Neural cell (in vitro differentiated cells): ENCODE measurements around the gene TSPAN18. TPM values are rescaled to one million over a fixed set of nuclear protein-coding genes. Genes with fewer than 3 reads are reported as not detected.

Experiments used
- H2AFZ ChIP-seq: fragments of 200-600, 300-800 bp; sonication (generic), shearing (Covaris generic); 2 replicates; pipeline ENCODE4 v1.6.0; 2014; ENCODE audit warnings: low read depth, mild to moderate bottlenecking, antibody characterized with exemption, low read length, moderate library complexity
- H3F3A ChIP-seq: fragments of 200-600 bp; shearing (Covaris generic); 2 replicates; pipeline ENCODE4 v1.6.1; 2016; ENCODE audit warnings: mild to moderate bottlenecking, moderate library complexity, mixed read lengths, antibody characterized with exemption, low read length; ENCODE audit not compliant: insufficient read depth, poor library complexity, severe bottlenecking
- H3K27ac ChIP-seq: fragments of 200-600, 300-800 bp; sonication (generic), shearing (Covaris generic); 2 replicates; pipeline ENCODE4 v1.5.1; 2014; ENCODE audit warnings: mild to moderate bottlenecking, low read length, moderate library complexity
- H3K27me3 ChIP-seq: fragments of 300-800, 200-600 bp; sonication (generic), shearing (Covaris generic); 2 replicates; pipeline ENCODE4 v1.6.0; 2014; ENCODE audit warnings: mild to moderate bottlenecking, low read depth, low read length, moderate library complexity; ENCODE audit not compliant: insufficient read depth
- H3K36me3 ChIP-seq: fragments of 300-800, 200-600 bp; sonication (generic), shearing (Covaris generic); 2 replicates; pipeline ENCODE4 v1.5.1; 2014; ENCODE audit warnings: mild to moderate bottlenecking, antibody characterized with exemption, low read length, moderate library complexity; ENCODE audit not compliant: insufficient read depth
- H3K4me2 ChIP-seq: fragments of 300-800, 200-600 bp; sonication (generic), shearing (Covaris generic); 2 replicates; pipeline ENCODE4 v1.6.0; 2014; ENCODE audit warnings: mild to moderate bottlenecking, low read length
- H3K4me3 ChIP-seq: fragments of 300-800, 200-600 bp; sonication (generic), shearing (Covaris generic); 2 replicates; pipeline ENCODE4 v1.5.1; 2014; ENCODE audit warnings: mild to moderate bottlenecking, low read length, moderate library complexity
- H3K79me2 ChIP-seq: fragments of 200-600 bp; shearing (Covaris generic); replicated peaks from 2 replicates; pipeline ENCODE4 v1.6.0; 2014; ENCODE audit warnings: mild to moderate bottlenecking, low read length, moderate library complexity; ENCODE audit not compliant: insufficient read depth
- H3K9ac ChIP-seq: fragments of 300-800, 200-600 bp; sonication (generic), shearing (Covaris generic); 2 replicates; pipeline ENCODE4 v1.6.1; 2016; ENCODE audit warnings: mild to moderate bottlenecking, low read length, mixed read lengths
- H3K9me2 ChIP-seq: fragments of 200-600 bp; shearing (Covaris generic); 2 replicates; pipeline ENCODE4 v1.6.1; 2016; ENCODE audit warnings: mild to moderate bottlenecking, low read length, mixed read lengths; ENCODE audit not compliant: insufficient read depth
- H3K9me3 ChIP-seq: fragments of 200-600, 300-800 bp; sonication (generic), shearing (Covaris generic); 2 replicates; pipeline ENCODE4 v1.6.1; 2016; ENCODE audit warnings: mild to moderate bottlenecking, mixed run types, low read length, moderate library complexity, mixed read lengths
- H4K20me1 ChIP-seq: fragments of 200-600 bp; shearing (Covaris generic); 2 replicates; pipeline ENCODE4 v1.6.1; 2016; ENCODE audit warnings: mild to moderate bottlenecking, mixed run types; ENCODE audit not compliant: insufficient read depth
- EP300 ChIP-seq: fragments of 450-650 bp; conservative IDR thresholded peaks from 2 replicates; pipeline ENCODE4 v1.6.1; 2014; ENCODE audit warnings: antibody characterized with exemption, mild to moderate bottlenecking, moderate library complexity; ENCODE audit not compliant: poor library complexity, severe bottlenecking
- EZH2 ChIP-seq: fragments of 200-600, 300-800 bp; shearing (Covaris generic), sonication (generic); IDR thresholded peaks from 2 replicates; pipeline ENCODE4 v1.6.1; 2014; ENCODE audit warnings: antibody characterized with exemption, low read length, borderline replicate concordance, mild to moderate bottlenecking; ENCODE audit not compliant: insufficient read depth, poor library complexity, severe bottlenecking
- MXI1 ChIP-seq: fragments of 450-650 bp; conservative IDR thresholded peaks from 2 replicates; pipeline ENCODE4 v1.6.1; 2014; ENCODE audit warnings: antibody characterized with exemption, mild to moderate bottlenecking; ENCODE audit not compliant: poor library complexity, severe bottlenecking
- POLR2AphosphoS5 ChIP-seq: IDR thresholded peaks from 2 replicates; pipeline ENCODE4 v1.6.1; 2012
- RAD21 ChIP-seq: fragments of 450-650 bp; conservative IDR thresholded peaks from 2 replicates; pipeline ENCODE4 v1.6.1; 2014; ENCODE audit warnings: antibody characterized with exemption, mild to moderate bottlenecking, moderate library complexity
- SMC3 ChIP-seq: fragments of 450-650 bp; conservative IDR thresholded peaks from 2 replicates; pipeline ENCODE4 v1.6.1; 2014; ENCODE audit warnings: antibody characterized with exemption, mild to moderate bottlenecking, moderate library complexity; ENCODE audit not compliant: poor library complexity
- TAF1 ChIP-seq: IDR thresholded peaks from 2 replicates; pipeline ENCODE4 v1.6.1; 2012; ENCODE audit warnings: low read depth
- polyA plus RNA-seq: library from polyadenylated mRNA; depleted of rRNA; stranded (reverse); fragments of >200 nt; gene quantifications from 2 replicates; pipeline ENCODE4 v1.2.3, GENCODE V29; 2014
- TF ChIP-seq, protein P1 (sequence below): fragments of 450-650 bp; IDR thresholded peaks from 2 replicates; pipeline ENCODE4 v1.5.1; 2014; ENCODE audit warnings: antibody characterized with exemption, mild to moderate bottlenecking, moderate library complexity; ENCODE audit not compliant: poor library complexity, severe bottlenecking
- TF ChIP-seq, protein P2 (sequence below): IDR thresholded peaks from 2 replicates; pipeline ENCODE4 v1.6.1; 2012; ENCODE audit warnings: borderline replicate concordance

TSPAN18 gene
- polyA plus RNA-seq, 1 donor from 2014 or later = 8.4 TPM

DNA sequence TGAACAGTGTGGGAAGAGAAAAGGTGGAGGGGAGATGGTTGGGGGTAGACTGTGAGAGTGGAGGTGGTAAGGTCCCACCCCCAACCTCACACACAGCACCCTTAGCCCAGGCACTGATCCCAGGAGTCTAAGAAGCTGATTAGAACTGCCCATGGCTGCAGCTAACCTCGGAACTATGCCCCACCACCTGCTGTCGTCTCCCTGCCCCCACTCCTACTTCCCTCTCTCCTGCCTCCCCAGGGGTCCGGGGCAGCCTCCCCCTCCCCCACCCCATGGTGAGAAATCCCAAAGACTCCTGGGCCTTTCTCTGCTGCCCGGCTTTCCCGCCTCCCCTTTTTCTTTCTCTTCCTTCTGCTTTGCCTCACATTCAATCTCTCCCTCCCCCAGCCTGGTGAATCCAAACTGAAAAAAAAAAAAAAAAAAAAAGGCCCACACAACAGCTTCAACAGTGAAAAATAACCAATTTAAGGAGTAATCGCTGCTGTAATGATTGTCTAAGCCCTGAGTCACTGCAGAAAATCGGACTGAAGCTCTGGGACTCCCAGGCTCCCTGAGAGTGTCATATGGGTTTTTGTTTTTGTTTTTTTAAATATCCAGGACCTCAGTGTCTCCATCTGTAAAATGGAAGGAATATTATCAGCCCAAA lies 233.6 kb downstream of the TSPAN18 start:
- no peaks in the 10 kb centered on the region for H3K27me3 ChIP-seq
- H3K9me3 ChIP-seq = no peaks in the 10 kb centered on the region
- H3K9ac ChIP-seq = no peak overlapping the region
- no peaks in the 10 kb centered on the region for H3K36me3 ChIP-seq
- H3K9me2 ChIP-seq = no peaks in the 10 kb centered on the region
- H3K27ac ChIP-seq = no peak overlapping the region
- no peaks in the 10 kb centered on the region for H4K20me1 ChIP-seq
- no peaks in the 10 kb centered on the region for H3K79me2 ChIP-seq
- H3K4me3 ChIP-seq = no peak overlapping the region
- H2AFZ ChIP-seq = no peak overlapping the region
- TF ChIP-seq SMC3 (no peak), MXI1 (no peak), POLR2AphosphoS5 (no peak), EZH2 (no peak), EP300 (no peak), TAF1 (no peak), RAD21 (no peak)
- TF ChIP-seq, protein P1, sequence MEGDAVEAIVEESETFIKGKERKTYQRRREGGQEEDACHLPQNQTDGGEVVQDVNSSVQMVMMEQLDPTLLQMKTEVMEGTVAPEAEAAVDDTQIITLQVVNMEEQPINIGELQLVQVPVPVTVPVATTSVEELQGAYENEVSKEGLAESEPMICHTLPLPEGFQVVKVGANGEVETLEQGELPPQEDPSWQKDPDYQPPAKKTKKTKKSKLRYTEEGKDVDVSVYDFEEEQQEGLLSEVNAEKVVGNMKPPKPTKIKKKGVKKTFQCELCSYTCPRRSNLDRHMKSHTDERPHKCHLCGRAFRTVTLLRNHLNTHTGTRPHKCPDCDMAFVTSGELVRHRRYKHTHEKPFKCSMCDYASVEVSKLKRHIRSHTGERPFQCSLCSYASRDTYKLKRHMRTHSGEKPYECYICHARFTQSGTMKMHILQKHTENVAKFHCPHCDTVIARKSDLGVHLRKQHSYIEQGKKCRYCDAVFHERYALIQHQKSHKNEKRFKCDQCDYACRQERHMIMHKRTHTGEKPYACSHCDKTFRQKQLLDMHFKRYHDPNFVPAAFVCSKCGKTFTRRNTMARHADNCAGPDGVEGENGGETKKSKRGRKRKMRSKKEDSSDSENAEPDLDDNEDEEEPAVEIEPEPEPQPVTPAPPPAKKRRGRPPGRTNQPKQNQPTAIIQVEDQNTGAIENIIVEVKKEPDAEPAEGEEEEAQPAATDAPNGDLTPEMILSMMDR = no peak
- TF ChIP-seq, protein P2, sequence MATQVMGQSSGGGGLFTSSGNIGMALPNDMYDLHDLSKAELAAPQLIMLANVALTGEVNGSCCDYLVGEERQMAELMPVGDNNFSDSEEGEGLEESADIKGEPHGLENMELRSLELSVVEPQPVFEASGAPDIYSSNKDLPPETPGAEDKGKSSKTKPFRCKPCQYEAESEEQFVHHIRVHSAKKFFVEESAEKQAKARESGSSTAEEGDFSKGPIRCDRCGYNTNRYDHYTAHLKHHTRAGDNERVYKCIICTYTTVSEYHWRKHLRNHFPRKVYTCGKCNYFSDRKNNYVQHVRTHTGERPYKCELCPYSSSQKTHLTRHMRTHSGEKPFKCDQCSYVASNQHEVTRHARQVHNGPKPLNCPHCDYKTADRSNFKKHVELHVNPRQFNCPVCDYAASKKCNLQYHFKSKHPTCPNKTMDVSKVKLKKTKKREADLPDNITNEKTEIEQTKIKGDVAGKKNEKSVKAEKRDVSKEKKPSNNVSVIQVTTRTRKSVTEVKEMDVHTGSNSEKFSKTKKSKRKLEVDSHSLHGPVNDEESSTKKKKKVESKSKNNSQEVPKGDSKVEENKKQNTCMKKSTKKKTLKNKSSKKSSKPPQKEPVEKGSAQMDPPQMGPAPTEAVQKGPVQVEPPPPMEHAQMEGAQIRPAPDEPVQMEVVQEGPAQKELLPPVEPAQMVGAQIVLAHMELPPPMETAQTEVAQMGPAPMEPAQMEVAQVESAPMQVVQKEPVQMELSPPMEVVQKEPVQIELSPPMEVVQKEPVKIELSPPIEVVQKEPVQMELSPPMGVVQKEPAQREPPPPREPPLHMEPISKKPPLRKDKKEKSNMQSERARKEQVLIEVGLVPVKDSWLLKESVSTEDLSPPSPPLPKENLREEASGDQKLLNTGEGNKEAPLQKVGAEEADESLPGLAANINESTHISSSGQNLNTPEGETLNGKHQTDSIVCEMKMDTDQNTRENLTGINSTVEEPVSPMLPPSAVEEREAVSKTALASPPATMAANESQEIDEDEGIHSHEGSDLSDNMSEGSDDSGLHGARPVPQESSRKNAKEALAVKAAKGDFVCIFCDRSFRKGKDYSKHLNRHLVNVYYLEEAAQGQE = no peak
- no peaks in the 10 kb centered on the region for H3F3A ChIP-seq
- no peak overlapping the region for H3K4me2 ChIP-seq

DNA sequence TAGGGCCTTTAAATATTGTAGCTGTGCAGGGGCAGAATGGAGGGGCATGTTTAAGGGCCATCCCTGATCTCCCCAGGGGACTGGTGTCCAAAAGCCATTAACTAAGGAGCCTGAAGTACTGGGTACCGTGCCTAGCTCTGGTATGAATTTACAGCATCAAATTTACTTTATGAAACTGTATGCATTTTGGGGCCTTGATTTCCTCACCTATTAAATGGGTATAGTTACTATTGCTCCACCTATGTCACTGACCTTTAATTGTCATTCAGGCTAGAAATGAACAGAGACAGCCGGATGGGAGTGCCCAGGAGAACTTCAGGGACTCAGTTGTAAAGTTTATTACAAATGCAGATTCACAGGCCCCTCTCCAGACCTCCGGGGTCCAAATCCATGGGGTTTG lies 235.7 kb downstream of the TSPAN18 start:
- Histone ChIP-seq H3K27ac (no peak overlapping the region), H3K9ac (no peak overlapping the region), H3K4me3 (no peak overlapping the region), H3F3A (no peaks in the 10 kb centered on the region), H3K27me3 (no peaks in the 10 kb centered on the region), H3K9me3 (no peaks in the 10 kb centered on the region), H3K79me2 (no peaks in the 10 kb centered on the region), H2AFZ (no peak overlapping the region), H3K36me3 (no peaks in the 10 kb centered on the region), H3K9me2 (no peaks in the 10 kb centered on the region), H3K4me2 (no peak overlapping the region), H4K20me1 (no peaks in the 10 kb centered on the region)
- TF ChIP-seq POLR2AphosphoS5 = no peak
- TF ChIP-seq MXI1 = no peak
- TF ChIP-seq SMC3 = no peak
- TF ChIP-seq EZH2 = no peak
- TF ChIP-seq, protein P2 = no peak
- TF ChIP-seq EP300 = no peak
